GM23248 (cell line): ENCODE results near the gene PLAAT3.

Source experiments
- EZH2 ChIP-seq: fragments of 200-600 bp; sonication (generic); IDR thresholded peaks from 2 replicates; pipeline ENCODE4 v1.6.1; 2018; ENCODE audit warnings: antibody characterized with exemption, mild to moderate bottlenecking; ENCODE audit not compliant: insufficient read depth, poor library complexity, severe bottlenecking
- EZH2phosphoT487 ChIP-seq: fragments of 200-600 bp; sonication (generic); IDR thresholded peaks from 2 replicates; pipeline ENCODE4 v1.6.1; 2018; ENCODE audit warnings: antibody characterized with exemption, moderate library complexity, mild to moderate bottlenecking, low read depth; ENCODE audit not compliant: insufficient read depth

DNA sequence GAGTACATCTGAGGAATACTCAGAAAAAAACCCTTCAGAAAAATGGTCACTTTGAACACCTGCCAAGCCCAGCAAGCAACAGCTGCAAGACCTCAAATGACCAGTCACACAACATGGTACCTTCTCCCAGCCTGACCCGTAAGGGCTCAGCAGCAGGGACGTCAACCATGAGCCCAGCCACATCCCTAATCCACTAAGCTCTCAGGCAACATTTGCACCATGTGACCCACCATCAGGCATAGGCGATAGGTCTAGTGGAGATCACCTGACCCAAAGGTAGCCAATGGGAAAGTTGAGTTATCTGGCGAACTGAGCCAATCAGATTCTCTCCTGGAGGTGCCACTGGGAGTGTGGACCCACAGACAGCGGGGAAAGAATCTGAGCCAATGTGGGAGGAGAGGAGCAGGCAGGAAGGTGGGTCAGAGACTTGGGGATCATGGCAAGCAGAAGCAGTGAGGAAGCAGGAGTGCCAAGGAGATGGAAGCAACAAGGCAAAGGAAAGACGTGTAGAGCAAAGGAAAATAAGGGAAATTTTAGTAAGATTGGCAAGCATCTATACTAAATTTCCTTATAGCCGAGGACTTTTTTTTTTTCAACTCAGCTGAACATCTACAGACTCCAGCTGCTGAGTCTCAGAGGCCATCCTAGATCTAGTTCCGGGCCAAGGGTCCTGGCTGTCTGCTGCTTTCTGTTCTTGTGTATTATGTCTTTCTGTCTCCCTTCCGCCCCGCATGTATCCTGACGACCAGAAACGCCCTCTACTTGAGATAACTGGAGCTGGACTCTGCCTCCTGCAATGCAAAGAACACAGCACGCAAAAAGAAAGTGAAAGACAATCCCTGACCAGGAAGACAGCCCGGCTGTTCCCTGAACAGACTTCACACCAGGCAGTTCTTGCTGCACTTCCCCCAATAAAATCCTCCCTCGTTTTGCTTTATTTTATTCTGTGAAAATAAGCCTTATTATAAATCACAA, 40.1 kb downstream of the PLAAT3 start:
- TF ChIP-seq EZH2 (no peak), EZH2phosphoT487 (no peak)
